Upper lobe of left lung (tissue), 6 donors: Measurements from ENCODE around the gene NBAS. TPM values are rescaled to one million over a fixed set of nuclear protein-coding genes. Genes with fewer than 3 reads are reported as not detected.
A peak's percentile ranks its signal among the peaks of the same experiment; 100 is the strongest.

Source experiments
- ATAC-seq, 2 donors: fragments of 200-7000 bp; cut with Tn5 transposase; one replicate each; pipeline ENCODE4 v1.9.1; 2022; ENCODE audit warnings: mild to moderate bottlenecking in 2 of 2, moderate library complexity in 2 of 2; ENCODE audit not compliant: low FRiP score in 2 of 2
- DNase-seq, 2 donors: peaks; one replicate each; pipeline ENCODE4 v3.0.0-alpha.2; 2019 to 2020
- H3K27ac ChIP-seq, 4 donors: fragments of 200-600 bp; sonication (generic); one replicate each; pipeline ENCODE4 v1.5.1; 2016 to 2019
- H3K27me3 ChIP-seq, 4 donors: fragments of 200-600 bp; sonication (generic); one replicate each; pipeline ENCODE4 v1.5.1; 2017 to 2019
- H3K36me3 ChIP-seq, 4 donors: fragments of 200-600 bp; sonication (generic); one replicate each; pipeline ENCODE4 v1.5.1; 2016 to 2019
- H3K4me1 ChIP-seq, 4 donors: fragments of 200-600 bp; sonication (generic); one replicate each; pipeline ENCODE4 v1.5.1; 2018 to 2019
- H3K4me3 ChIP-seq, 4 donors: fragments of 200-600 bp; sonication (generic); one replicate each; pipeline ENCODE4 v1.5.1; 2017 to 2019; ENCODE audit warnings: mild to moderate bottlenecking in 2 of 4, moderate library complexity in 1 of 4
- H3K9me3 ChIP-seq, 4 donors: fragments of 200-600 bp; sonication (generic); one replicate each; pipeline ENCODE4 v1.5.1; 2018 to 2019
- EP300 ChIP-seq, 4 donors: sonication (generic); formaldehyde crosslinking; IDR thresholded peaks; one replicate each; pipeline ENCODE4 v1.5.1; 2017; ENCODE audit warnings: antibody characterized with exemption in 4 of 4, control low read depth in 2 of 4
- POLR2A ChIP-seq, 4 donors: fragments of 450-650 bp; IDR thresholded peaks; one replicate each; pipeline ENCODE4 v1.5.1; 2016 to 2017; ENCODE audit warnings: antibody characterized with exemption in 4 of 4, mild to moderate bottlenecking in 2 of 4
- POLR2AphosphoS5 ChIP-seq, 2 donors: sonication (generic); formaldehyde crosslinking; IDR thresholded peaks; one replicate each; pipeline ENCODE4 v1.5.1; 2017; ENCODE audit warnings: antibody characterized with exemption in 2 of 2
- WGBS, 2 donors: methylation state at CpG; one replicate each; pipeline ENCODE4 v1.1.5; 2017 to 2018; 5-methylcytosine and 5-hydroxymethylcytosine counted together
- total RNA-seq, 6 donors: library from RNA; depleted of rRNA in 4 of 6; stranded (reverse); fragments of >200 nt in 4 of 6; gene quantifications; one replicate each; pipeline versions ENCODE4 v1.1.0 to v1.2.1, GENCODE V29; 2016 to 2021
- TF ChIP-seq, protein P1 (sequence below), 6 experiments: fragments of 450-650 bp in 4 of 6; fragments of 200-600 bp in 2 of 6; sonication (generic) in 2 of 6; IDR thresholded peaks; one replicate each; pipeline ENCODE4 v1.5.1; 2016 to 2019; ENCODE audit warnings: antibody characterized with exemption in 6 of 6
- donor health status: DM: no; HTN: no; CAD: no; lungs with moderate emphysema.
- donor health status: DM: no; HTN: yes; CAD: no; lungs with severe emphysema.

Gene NBAS
- total RNA-seq, 6 donors from 2014 or later: 33.2 to 75.5 (median 43.1) TPM

DNA sequence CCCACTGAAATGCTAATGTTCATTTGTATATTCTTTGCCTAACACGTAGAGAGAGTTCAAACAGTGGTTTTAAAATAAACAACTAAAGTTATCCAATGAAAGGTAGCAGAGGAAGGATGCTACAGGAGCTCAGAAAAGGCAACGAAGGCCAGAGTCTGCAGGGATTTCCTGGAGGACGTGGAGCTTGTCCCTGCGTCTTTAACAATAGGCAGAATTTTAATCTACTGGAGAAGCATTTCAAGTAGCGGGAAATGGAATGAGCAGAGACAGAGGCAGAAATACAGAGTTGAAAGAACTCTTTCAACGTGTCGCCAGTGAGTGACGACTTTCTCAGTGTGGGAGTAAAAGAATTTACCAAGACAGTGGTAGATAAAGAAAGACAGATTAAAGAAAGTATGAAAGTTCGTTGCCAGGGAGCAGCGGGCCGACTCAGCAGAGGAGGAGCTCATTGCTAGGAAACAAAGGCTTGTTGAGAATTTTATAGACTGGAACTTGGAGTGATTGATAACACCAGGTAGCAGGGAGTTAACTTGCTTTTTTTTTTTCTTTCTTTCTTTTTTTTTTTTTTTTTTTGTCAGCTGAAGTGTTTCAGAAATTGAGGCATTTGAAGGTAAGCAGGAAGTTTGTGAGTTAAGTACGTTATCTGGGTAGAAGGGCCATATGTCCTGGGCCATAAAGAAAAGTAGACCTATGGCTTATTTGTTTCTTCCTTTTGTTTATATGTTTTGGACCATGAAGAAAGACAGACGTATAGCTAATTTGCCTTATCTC, 625 bp upstream of the NBAS start:
- DNase-seq (no peak), ATAC-seq (peak; percentile 35 to 68)
- H3K9me3 ChIP-seq: no peaks in the 10 kb centered on the region
- 8% methylated on average over 13 of the region's 13 CpGs for WGBS, 2 donors
- no peaks in the 10 kb centered on the region for H3K36me3 ChIP-seq
- TF ChIP-seq POLR2AphosphoS5 (IDR thresholded peaks at IDR 0.05): no peak
- TF ChIP-seq EP300 (IDR thresholded peaks at IDR 0.05): no peak
- TF ChIP-seq, protein P1, sequence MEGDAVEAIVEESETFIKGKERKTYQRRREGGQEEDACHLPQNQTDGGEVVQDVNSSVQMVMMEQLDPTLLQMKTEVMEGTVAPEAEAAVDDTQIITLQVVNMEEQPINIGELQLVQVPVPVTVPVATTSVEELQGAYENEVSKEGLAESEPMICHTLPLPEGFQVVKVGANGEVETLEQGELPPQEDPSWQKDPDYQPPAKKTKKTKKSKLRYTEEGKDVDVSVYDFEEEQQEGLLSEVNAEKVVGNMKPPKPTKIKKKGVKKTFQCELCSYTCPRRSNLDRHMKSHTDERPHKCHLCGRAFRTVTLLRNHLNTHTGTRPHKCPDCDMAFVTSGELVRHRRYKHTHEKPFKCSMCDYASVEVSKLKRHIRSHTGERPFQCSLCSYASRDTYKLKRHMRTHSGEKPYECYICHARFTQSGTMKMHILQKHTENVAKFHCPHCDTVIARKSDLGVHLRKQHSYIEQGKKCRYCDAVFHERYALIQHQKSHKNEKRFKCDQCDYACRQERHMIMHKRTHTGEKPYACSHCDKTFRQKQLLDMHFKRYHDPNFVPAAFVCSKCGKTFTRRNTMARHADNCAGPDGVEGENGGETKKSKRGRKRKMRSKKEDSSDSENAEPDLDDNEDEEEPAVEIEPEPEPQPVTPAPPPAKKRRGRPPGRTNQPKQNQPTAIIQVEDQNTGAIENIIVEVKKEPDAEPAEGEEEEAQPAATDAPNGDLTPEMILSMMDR (IDR thresholded peaks at IDR 0.05): no peak
- no peak for TF ChIP-seq POLR2A (IDR thresholded peaks at IDR 0.05)
- H3K4me1 ChIP-seq: peaks cover 14 to 16% (median 14%) of the 10 kb centered on the region in 4 donors
- no peaks in the 10 kb centered on the region for H3K27me3 ChIP-seq
- peak overlapping the region; percentile 72 to 89 (median 83) for H3K4me3 ChIP-seq
- H3K27ac ChIP-seq: peak overlapping the region; percentile 70 to 87 (median 82)

DNA sequence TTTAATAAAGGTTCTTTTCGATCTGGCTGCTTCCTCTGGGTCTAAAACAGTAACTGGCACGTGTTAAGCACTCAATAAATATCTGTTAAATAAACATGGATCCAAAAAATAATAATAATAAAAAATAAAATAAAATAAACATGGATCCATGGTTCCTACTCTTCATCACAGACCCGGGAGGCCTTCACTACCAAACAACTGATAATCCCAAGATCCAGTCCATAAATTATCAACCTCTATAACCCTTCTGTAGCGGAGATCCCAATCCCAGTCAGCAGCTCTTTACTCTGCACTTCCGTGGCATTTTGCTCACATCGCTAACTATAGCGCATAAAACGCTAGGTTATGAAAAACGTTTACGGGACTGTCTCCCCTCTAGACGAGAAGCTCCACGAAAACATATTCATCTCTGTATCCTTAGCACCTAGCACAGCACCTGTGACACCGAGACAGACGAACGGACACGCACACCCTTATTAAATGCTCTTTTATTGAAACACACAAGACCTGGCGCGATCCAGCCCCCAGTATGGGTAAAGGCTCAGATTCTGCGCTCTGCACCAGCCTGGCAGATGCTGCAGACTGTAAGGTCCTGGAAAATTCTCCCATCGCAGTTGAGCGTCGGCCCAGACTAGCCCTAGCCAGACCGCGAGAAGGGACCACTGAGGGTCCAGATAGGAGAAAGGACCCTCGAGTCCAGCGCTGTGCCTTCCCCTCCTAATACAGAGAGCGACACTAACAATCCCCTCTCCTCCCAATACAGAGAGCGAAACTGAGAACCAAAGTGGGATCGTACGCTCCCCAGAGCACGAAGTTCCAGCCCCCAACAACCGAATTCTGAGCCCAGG, 770 bp downstream of the NBAS start:
- H3K27ac ChIP-seq: peak overlapping the region; percentile 70 to 87 (median 82)
- H3K4me1 ChIP-seq: peaks cover 14 to 16% (median 14%) of the 10 kb centered on the region in 4 donors
- peak in 1 of 2 donors; percentile 28 for DNase-seq
- H3K9me3 ChIP-seq: no peaks in the 10 kb centered on the region
- 1 to 3% methylated on average over 17 to 26 of the region's 32 CpGs for WGBS, 2 donors
- peak; percentile 44 to 47 for ATAC-seq
- H3K36me3 ChIP-seq: peaks cover 0 to 4% (median 0%) of the 10 kb centered on the region in 4 donors
- no peaks in the 10 kb centered on the region for H3K27me3 ChIP-seq
- peak overlapping the region; percentile 72 to 89 (median 83) for H3K4me3 ChIP-seq
- TF ChIP-seq POLR2AphosphoS5 (IDR thresholded peaks at IDR 0.05): no peak
- TF ChIP-seq, protein P1 (IDR thresholded peaks at IDR 0.05): no peak
- no peak for TF ChIP-seq EP300 (IDR thresholded peaks at IDR 0.05)
- no peak for TF ChIP-seq POLR2A (IDR thresholded peaks at IDR 0.05)

DNA sequence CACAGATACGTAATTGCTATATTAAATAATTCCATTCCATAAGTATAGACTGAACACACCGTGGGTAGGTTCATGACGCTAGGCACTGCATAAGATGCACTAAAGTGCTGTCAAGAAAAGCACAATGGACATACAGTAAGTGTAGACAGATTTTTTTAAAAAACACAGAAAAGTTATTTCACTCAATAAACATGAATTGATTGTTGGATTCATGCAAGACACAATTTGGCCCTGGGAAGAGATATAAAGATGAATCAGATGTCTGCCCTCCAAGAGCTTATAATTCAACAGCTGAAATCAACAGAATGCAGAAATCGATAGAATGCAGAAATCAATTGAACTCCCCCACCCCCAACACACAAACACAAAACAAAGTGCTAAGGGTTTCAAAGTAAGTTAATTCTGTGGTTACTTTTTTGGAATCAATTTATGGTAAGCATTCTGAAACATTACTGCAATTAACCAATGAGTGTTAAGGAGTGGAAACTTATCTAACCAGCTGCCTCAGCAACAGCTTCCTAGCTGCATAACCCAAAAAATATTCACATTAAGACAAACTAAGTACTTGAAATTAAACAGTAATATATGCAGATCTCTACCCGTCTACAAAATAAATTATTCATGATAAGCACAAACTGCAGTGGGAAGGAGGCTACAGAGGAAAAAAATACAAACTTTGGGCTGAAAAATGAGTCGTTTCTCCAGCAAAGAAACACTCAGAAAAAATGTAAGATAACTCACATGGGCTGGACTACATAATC, 1.6 kb downstream of the NBAS start:
- Histone ChIP-seq H3K27me3 (no peaks in the 10 kb centered on the region), H3K36me3 (peaks cover 0 to 4% (median 0%) of the 10 kb centered on the region in 4 donors), H3K4me3 (peak overlapping the region in 3 of 4 donors; percentile 72 to 85 (median 81)), H3K9me3 (no peaks in the 10 kb centered on the region), H3K27ac (no peak overlapping the region), H3K4me1 (peaks cover 14 to 16% (median 14%) of the 10 kb centered on the region in 4 donors)
- ATAC-seq: no peak
- no peak for TF ChIP-seq EP300 (IDR thresholded peaks at IDR 0.05)
- TF ChIP-seq, protein P1 (IDR thresholded peaks at IDR 0.05): no peak
- 73 to 74% methylated on average over 6 of the region's 6 CpGs for WGBS, 2 donors
- DNase-seq: no peak

DNA sequence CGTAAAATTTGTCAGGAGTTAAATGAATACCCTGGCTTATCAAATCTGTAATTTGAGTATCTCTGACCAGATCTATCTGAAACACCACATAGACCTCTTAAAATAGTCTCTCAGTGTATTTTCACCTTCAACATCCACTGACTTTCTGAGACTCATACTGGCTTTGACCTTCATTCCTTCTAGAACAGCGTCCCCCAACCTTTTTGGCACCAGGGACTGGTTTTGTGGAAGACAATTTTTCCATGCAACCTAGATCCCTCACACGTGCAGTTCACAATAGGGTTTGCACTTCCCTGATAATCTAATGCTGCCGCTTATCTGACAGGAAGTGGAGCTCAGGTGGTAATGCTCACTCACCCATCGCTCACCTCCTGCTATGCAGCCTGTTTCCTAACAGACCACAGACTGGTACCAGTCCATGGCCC, 3.2 kb downstream of the NBAS start:
- H3K27me3 ChIP-seq: no peaks in the 10 kb centered on the region
- no peaks in the 10 kb centered on the region for H3K9me3 ChIP-seq
- H3K27ac ChIP-seq: no peak overlapping the region
- DNase-seq (no peak), ATAC-seq (no peak)
- 69 to 76% methylated on average over 5 of the region's 5 CpGs for WGBS, 2 donors
- H3K4me1 ChIP-seq: peaks cover 14 to 16% (median 14%) of the 10 kb centered on the region in 4 donors
- peaks cover 0 to 12% (median 0%) of the 10 kb centered on the region in 4 donors for H3K36me3 ChIP-seq
- no peak overlapping the region for H3K4me3 ChIP-seq
- TF ChIP-seq POLR2A (IDR thresholded peaks at IDR 0.05) (no peak), EP300 (IDR thresholded peaks at IDR 0.05) (no peak), POLR2AphosphoS5 (IDR thresholded peaks at IDR 0.05) (no peak)
